ENCODE results near the gene KCTD1. TPM values are rescaled to one million over a fixed set of nuclear protein-coding genes. Genes with fewer than 3 reads are reported as not detected.
"Not testable (repeated sequence)": the region's sequence is repeated elsewhere in the genome, so short reads cannot be mapped to it uniquely, and the experiment has no call there.

KCTD1 gene
- total RNA-seq, 3 donors from 2014 or later = 8.5 to 14.7 (median 12.8) TPM

- intact Hi-C loops (cut with DNase I, micrococcal nuclease) = no loop called here
- DNase-seq = no peak
- H3K4me3 ChIP-seq = no peak overlapping the region
- H3K9me3 ChIP-seq = no peaks in the 10 kb centered on the region
- no peak for TF ChIP-seq CTCF (IDR thresholded peaks at IDR 0.05)
- ATAC-seq = no peak
- no peaks in the 10 kb centered on the region for H3K4me1 ChIP-seq (ENCODE audit: low read depth)
- H3K36me3 ChIP-seq (ENCODE audit: low read depth) = no peaks in the 10 kb centered on the region
Measured at GRCh38 chr18:26443853-26444252, 104.5 kb downstream of the KCTD1 start.

- H3K9me3 ChIP-seq = no peaks in the 10 kb centered on the region
- DNase-seq (no peak), ATAC-seq (no peak)
- no peaks in the 10 kb centered on the region for H3K36me3 ChIP-seq (ENCODE audit: low read depth)
- intact Hi-C loops (cut with DNase I, micrococcal nuclease) = no loop called here
- H3K4me1 ChIP-seq (ENCODE audit: low read depth) = no peaks in the 10 kb centered on the region
- no peak overlapping the region for H3K4me3 ChIP-seq
- no peak for TF ChIP-seq CTCF (IDR thresholded peaks at IDR 0.05)
Measured at GRCh38 chr18:26442126-26442525, 106.2 kb downstream of the KCTD1 start.

GRCh38 chr18:26440644-26441043 lies 107.7 kb downstream of the KCTD1 start:
- no peak for TF ChIP-seq CTCF (IDR thresholded peaks at IDR 0.05)
- ATAC-seq = no peak
- no peaks in the 10 kb centered on the region for H3K4me1 ChIP-seq (ENCODE audit: low read depth)
- H3K4me3 ChIP-seq = no peak overlapping the region
- H3K36me3 ChIP-seq (ENCODE audit: low read depth) = no peaks in the 10 kb centered on the region
- intact Hi-C loops (cut with DNase I, micrococcal nuclease) = no loop called here
- no peaks in the 10 kb centered on the region for H3K9me3 ChIP-seq
- no peak for DNase-seq

- intact Hi-C loops (cut with DNase I, micrococcal nuclease) = no loop called here
- no peak overlapping the region for H3K4me3 ChIP-seq
- no peaks in the 10 kb centered on the region for H3K9me3 ChIP-seq
- no peak for DNase-seq
- no peak for ATAC-seq
- no peak for TF ChIP-seq CTCF (IDR thresholded peaks at IDR 0.05)
- no peaks in the 10 kb centered on the region for H3K36me3 ChIP-seq (ENCODE audit: low read depth)
- H3K4me1 ChIP-seq (ENCODE audit: low read depth) = no peaks in the 10 kb centered on the region
Measured at GRCh38 chr18:26439537-26439936, 108.8 kb downstream of the KCTD1 start.

GRCh38 chr18:26438980-26439379 lies 109.4 kb downstream of the KCTD1 start:
- no peaks in the 10 kb centered on the region for H3K9me3 ChIP-seq
- intact Hi-C loops (cut with DNase I, micrococcal nuclease) = no loop called here
- no peak overlapping the region for H3K4me3 ChIP-seq
- no peaks in the 10 kb centered on the region for H3K4me1 ChIP-seq (ENCODE audit: low read depth)
- ATAC-seq (peak; percentile 40), DNase-seq (no peak)
- TF ChIP-seq CTCF (IDR thresholded peaks at IDR 0.05) = no peak
- H3K36me3 ChIP-seq (ENCODE audit: low read depth) = no peaks in the 10 kb centered on the region

- H3K36me3 ChIP-seq (ENCODE audit: low read depth); H3K9me3 ChIP-seq; intact Hi-C loops (cut with DNase I, micrococcal nuclease); DNase-seq; ATAC-seq; H3K4me3 ChIP-seq; H3K4me1 ChIP-seq (ENCODE audit: low read depth): not testable (repeated sequence)
Measured at GRCh38 chr18:26437634-26438033, 110.7 kb downstream of the KCTD1 start.

All from mucosa of descending colon (tissue), 3 donors.